Uterus (tissue), 2 donors: ENCODE results near the gene TTLL9.

Source experiments
- POLR2A ChIP-seq, 2 donors: fragments of 450-650 bp; IDR thresholded peaks; one replicate each; pipeline ENCODE4 v1.6.1; 2016; ENCODE audit warnings: antibody characterized with exemption in 2 of 2, mild to moderate bottlenecking in 1 of 2, moderate library complexity in 1 of 2
- TF ChIP-seq, protein P1 (sequence below), 4 experiments: fragments of 200-600 bp in 2 of 4; fragments of 450-650 bp in 2 of 4; sonication (generic) in 2 of 4; IDR thresholded peaks; one replicate each; pipeline ENCODE4 v1.5.1; 2016 to 2019; ENCODE audit warnings: antibody characterized with exemption in 4 of 4, mild to moderate bottlenecking in 2 of 4, moderate library complexity in 1 of 4

DNA sequence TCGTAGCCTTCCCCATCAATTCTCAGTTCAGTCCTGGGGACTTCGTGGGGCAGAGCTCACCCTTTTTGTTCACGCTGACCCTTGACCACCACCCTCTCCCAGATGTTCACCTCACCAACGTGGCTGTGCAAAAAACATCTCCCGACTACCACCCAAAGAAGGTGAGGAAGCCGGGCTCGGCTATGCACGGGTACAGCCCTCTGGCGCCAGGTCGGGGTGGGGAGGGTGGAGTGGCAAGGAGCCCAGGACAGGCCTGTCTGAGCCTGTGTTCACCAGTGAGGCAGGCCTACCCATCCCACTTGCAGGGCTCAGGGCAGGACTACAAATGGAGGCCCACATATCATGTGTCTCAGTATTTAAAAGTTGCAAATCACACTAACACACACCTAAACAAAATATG is 63.3 kb downstream of the TTLL9 start:
- TF ChIP-seq, protein P1, sequence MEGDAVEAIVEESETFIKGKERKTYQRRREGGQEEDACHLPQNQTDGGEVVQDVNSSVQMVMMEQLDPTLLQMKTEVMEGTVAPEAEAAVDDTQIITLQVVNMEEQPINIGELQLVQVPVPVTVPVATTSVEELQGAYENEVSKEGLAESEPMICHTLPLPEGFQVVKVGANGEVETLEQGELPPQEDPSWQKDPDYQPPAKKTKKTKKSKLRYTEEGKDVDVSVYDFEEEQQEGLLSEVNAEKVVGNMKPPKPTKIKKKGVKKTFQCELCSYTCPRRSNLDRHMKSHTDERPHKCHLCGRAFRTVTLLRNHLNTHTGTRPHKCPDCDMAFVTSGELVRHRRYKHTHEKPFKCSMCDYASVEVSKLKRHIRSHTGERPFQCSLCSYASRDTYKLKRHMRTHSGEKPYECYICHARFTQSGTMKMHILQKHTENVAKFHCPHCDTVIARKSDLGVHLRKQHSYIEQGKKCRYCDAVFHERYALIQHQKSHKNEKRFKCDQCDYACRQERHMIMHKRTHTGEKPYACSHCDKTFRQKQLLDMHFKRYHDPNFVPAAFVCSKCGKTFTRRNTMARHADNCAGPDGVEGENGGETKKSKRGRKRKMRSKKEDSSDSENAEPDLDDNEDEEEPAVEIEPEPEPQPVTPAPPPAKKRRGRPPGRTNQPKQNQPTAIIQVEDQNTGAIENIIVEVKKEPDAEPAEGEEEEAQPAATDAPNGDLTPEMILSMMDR (IDR thresholded peaks at IDR 0.05), result no peak
- TF ChIP-seq POLR2A (IDR thresholded peaks at IDR 0.05), result no peak
